Left renal cortex interstitium (tissue), 4 donors: ENCODE measurements around the gene C10orf62. TPM values are rescaled to one million over a fixed set of nuclear protein-coding genes. Genes with fewer than 3 reads are reported as not detected.
"Not testable (repeated sequence)": the region's sequence is repeated elsewhere in the genome, so short reads cannot be mapped to it uniquely, and the experiment has no call there.

Source experiments
- DNase-seq, 4 donors: peaks; one replicate each; pipeline ENCODE4 v3.0.0-alpha.2; 2013; ENCODE audit warnings: low read depth in 4 of 4, low spot score in 2 of 4, missing footprints in 1 of 4
- polyA plus RNA-seq, 4 donors: library from polyadenylated mRNA; unstranded; fragments of 120-200 nt; gene quantifications; one replicate each; pipeline ENCODE4 v1.2.1, GENCODE V29; 2013; ENCODE audit not compliant: insufficient read length in 4 of 4

The C10orf62 gene, protein sequence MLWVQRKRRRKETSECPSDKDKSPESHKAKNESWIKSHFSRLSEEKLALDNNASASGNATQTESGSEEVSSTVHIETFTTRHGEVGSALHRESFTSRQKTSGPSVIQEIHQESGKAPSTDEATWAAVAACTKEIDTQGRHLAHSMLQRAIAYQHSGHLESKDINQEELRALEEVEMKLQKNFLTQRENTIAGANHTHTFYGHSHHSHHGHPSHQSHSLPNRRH
- polyA plus RNA-seq = 1 to 10 TPM in 1 of 4 donors, under 1 TPM in 3; 0.29 to 1.2 (median 0.60) TPM

DNA sequence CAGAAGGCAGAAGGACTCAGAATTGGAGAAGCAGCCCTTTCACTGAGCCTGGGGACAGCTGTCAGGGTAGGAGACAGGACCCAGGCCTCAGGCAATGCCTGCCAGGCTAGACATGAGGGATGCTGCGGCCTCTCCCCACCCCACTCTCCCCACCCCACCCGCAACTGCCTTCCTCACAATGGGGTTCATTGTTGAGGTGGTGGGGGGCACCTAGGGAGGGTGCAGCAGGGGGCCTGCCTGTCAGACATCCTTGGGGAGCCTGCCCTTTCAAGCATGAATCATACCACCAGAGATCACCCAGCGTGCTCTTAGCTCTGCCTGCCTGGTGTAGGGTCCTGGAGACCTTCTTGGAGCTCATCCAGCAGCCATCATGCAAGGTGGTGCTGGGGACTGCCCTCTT lies at the start of gene C10orf62:
C10orf62 (plus strand) TSS at position 243 of the 400 bp plus-strand sequence. CDS start 177 bp downstream, outside the sequence.
- DNase-seq = no peak

DNA sequence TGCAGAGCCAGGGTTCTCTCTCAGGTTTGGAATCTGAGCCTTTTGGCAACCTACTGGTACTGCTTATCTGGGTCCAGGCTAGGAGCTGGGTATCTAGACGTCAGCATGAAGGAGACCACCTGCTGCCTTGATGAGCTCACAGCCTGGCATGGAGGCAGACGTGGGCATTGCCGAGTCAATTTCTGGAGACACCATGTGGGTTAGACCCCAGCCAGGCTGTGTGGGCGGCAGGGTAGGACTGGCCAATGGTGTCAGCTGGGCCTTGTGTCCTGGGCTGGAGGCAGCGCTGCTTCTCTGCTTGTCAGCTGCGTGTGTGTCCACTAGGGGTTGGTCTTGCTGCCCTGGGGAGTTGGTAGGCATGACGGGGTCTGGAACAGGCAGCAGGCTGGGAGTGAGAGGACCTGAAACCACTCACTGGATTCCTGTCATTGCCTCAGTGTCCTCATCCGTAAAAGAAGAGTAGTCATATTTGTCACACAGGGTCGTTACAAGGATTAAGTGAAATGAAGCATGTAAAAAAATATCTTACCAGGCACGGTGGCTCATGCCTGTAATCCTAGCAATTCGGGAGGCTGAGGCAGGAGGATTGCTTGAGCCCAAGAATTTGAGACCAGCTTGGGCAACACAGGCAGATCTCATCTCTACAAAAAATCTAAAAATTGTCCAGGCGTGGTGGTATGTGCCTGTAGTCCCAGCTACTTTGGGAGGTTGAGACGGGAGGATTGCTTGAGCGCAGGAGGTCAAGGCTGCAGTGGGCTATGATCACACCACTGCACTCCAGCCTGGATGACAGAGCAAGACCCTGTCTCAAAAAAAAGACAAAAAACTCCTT lies 48.6 kb upstream of the C10orf62 start:
- no peak for DNase-seq

DNA sequence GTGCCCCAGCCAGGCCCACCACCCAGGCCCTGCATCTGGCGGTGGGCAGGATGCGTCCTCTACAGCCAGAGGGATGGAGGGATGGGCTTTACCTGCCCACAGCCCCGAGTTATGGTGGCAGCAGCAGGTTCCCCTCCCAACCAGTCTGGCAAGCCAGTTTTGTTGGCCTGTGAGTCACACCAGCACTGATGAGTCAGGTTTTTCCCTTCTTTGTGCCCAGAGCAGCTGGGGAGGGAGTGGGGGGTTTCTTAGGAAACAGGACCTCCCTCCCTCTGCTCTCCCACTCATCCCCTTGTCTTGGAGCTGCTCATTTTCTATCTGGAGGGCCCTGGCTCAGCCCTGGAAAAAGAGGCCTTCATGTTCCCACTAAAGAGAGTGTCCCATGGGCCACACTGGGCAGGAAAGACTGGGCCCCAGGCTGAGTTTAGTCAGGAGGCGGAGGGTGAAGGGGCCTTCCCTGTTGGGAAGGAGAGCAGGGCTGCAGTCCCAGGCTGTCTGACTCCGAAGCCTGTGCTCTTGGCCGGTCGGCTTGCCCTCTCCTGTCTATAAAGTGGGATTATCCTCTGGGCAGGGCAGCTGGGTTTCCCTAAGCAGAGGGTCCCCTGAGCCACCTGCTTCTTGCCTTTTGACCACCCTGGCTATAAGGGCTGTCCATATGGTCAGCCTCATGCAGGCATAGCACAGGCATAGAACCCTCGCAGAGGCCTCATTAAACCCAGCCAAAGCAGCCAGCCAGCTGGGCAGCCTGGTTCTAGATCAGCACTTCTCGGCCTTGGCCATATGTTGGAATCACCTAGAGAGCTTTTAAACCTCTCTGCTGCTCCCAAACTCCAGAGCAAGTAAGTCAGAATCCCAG lies 47.1 kb upstream of the C10orf62 start:
- no peak for DNase-seq

- no peak for DNase-seq
These were observed 46.4 kb upstream of the C10orf62 start for GRCh38 chr10:97543025-97543546.

- no peak for DNase-seq
These were observed 42.9 kb upstream of the C10orf62 start for GRCh38 chr10:97546456-97547270.

DNA sequence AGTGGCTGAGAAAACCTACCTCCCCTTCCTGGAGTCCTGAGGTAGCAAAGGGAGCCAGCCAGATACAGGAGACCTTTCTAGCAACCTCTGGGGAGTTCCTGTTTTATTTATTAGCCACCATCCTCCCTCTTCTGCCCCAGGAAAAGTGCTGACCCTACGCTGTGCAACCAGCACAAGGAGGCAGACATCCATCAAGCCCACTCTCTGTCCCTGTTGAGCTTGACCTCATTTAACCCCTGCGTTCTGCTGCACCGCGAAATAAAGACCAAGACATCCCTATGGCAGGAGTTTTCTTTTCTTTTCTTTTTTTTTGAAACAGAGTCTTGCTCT lies 42.3 kb upstream of the C10orf62 start:
- no peak for DNase-seq

- DNase-seq = no peak
These were observed 41.6 kb upstream of the C10orf62 start for GRCh38 chr10:97547962-97548361.

- no peak for DNase-seq
These were observed 40.6 kb upstream of the C10orf62 start for GRCh38 chr10:97548828-97549455.

DNA sequence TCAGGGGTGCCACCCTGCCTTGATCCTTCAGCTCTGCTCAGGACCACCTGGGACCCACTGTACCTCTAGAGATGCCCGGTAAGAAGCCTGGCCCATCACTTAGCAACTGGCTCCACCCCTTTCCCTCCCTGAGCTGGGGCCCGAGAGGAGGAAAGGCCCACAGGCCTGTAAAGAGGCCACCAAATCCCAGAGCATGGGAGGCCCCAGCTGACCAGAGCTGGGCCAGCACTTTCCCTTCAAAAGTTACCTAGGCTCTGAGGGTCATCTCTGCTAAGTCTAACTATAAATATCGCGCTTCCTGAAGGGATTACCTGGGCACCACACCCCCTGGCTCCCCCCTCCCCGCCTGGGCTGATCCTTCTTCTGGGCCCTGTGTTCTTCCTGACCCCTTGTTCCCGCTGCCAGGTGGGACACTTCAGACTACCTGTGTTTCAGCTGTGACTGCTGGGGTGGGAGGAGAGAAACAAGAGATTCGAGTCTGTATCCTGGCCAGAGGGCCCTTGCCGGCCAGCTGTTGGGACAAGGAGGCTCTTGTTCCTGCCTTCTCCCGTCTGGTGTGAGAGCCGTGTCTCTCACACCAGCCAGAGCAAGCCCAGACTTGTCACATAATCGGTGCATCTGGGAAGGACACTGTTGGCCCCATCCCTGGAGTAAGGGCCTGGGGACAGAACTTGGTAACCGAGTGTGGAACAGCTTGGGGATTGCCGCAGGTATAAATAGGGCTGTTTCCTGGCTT lies 39.8 kb upstream of the C10orf62 start:
- DNase-seq = no peak

DNA sequence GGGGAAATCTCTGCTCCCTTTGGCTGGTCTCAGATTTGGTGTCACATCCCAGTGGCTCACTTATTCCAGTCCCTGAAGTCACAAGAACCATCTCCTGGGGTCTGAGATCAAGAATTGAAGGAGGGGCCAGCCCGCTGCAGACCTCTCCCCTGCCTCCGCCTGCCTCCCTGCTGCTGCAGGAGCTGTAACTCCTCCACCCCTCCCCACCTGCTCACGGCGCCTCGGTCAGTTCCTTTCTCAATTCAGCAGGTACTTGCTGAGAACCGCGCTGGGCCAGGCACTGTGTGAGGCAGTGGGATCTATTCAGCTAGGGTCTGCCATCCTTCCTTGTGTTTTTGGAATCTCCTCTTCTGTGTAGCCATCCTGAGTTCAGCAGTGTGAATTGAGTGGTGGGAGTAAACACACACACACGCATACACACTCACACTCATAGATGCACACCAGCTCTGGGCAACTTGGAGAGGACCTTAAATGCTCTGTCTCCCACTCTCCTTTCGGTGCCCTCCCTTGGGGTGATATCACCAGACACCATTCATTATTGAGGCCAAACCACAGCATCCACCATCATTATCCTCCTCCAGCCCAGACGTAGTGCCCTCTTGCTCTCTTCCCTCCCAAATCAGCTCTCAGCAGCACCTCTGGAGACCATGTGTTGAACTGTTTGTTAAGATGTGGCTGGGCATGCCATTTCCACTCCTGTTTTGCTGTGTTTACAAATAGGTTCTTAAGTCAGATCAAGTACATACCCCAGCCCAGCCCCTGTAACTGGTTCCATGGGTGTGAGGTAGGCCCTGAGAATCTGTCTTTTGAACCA lies 39.0 kb upstream of the C10orf62 start:
- DNase-seq = no peak

- DNase-seq = no peak
These were observed 38.2 kb upstream of the C10orf62 start for GRCh38 chr10:97551271-97551670.

GRCh38 chr10:97553575-97554031 lies 35.9 kb upstream of the C10orf62 start:
- DNase-seq = no peak

- not testable (repeated sequence) for DNase-seq
These were observed 35.2 kb upstream of the C10orf62 start for GRCh38 chr10:97554336-97554735.

DNA sequence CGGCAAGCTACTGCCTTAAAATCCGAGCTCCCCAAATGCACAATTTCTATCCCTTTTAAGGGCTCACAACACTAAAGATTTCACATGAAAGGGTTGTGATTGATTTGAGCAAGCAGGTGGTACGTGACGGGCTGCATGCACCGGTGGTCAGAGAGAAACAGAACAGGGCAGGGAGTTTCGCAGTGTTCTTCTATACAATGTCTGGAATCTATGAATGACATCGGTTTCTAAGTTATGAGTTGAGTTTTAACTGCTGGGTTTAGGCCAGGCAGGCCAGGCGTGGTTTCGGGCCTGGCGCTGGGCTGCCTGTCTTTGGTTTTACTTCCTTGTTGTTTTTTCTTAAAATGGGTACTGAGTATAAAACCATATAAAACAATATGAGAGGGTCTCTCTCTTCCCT lies 34.0 kb upstream of the C10orf62 start:
- DNase-seq = not testable (repeated sequence)

- DNase-seq = not testable (repeated sequence)
These were observed 28.7 kb upstream of the C10orf62 start for GRCh38 chr10:97560731-97561381.

- DNase-seq = not testable (repeated sequence)
These were observed 28.0 kb upstream of the C10orf62 start for GRCh38 chr10:97561386-97562077.

- DNase-seq = not testable (repeated sequence)
These were observed 27.2 kb upstream of the C10orf62 start for GRCh38 chr10:97562329-97562728.
